Natural killer cell (primary cell): ENCODE results near the gene CALD1. TPM values are rescaled to one million over a fixed set of nuclear protein-coding genes. Genes with fewer than 3 reads are reported as not detected.

Experiments used
- ATAC-seq, 3 donors: fragments of 150-1000 bp in 2 of 3; fragments of 200-7000 bp in 1 of 3; cut with Tn5 transposase; 1 replicate in 1 of 3; 2 replicates in 2 of 3; pipeline ENCODE4 v1.10.0; 2021; ENCODE audit warnings: mild to moderate bottlenecking in 2 of 3, moderate library complexity in 2 of 3
- DNase-seq, 2 donors: peaks; one replicate each; pipeline versions ENCODE4 v3.0.0 to v3.0.0-alpha.2; 2013 to 2021; ENCODE audit warnings: mixed read lengths in 1 of 2
- H3K27ac ChIP-seq: one replicate; pipeline ENCODE4 v1.5.1; 2013; ENCODE audit warnings: mild to moderate bottlenecking, low read length
- H3K27me3 ChIP-seq: one replicate; pipeline ENCODE4 v1.6.1; 2013; ENCODE audit warnings: low read length; ENCODE audit not compliant: control insufficient read depth, insufficient read depth
- H3K36me3 ChIP-seq: one replicate; pipeline ENCODE4 v1.6.1; 2013; ENCODE audit warnings: low read length; ENCODE audit not compliant: control insufficient read depth, insufficient read depth
- H3K4me1 ChIP-seq: one replicate; pipeline ENCODE4 v1.6.1; 2013; ENCODE audit warnings: low read length; ENCODE audit not compliant: control insufficient read depth, insufficient read depth
- H3K4me3 ChIP-seq: one replicate; pipeline ENCODE4 v1.5.1; 2013; ENCODE audit warnings: low read length
- H3K9me3 ChIP-seq: one replicate; pipeline ENCODE4 v1.6.1; 2013; ENCODE audit warnings: low read length; ENCODE audit not compliant: control insufficient read depth, insufficient read depth
- H3K27ac Mint-ChIP-seq, 2 donors: one replicate each; pipeline ENCODE4 v1.8.0; 2022; ENCODE audit warnings: mild to moderate bottlenecking in 2 of 2, mixed read lengths in 2 of 2, moderate library complexity in 1 of 2
- H3K27me3 Mint-ChIP-seq, 2 donors: one replicate each; pipeline ENCODE4 v1.8.0; 2022; ENCODE audit warnings: low read depth in 2 of 2, mixed read lengths in 2 of 2
- H3K36me3 Mint-ChIP-seq: one replicate; pipeline ENCODE4 v1.8.0; 2022; ENCODE audit warnings: mixed read lengths
- H3K4me1 Mint-ChIP-seq, 2 donors: one replicate each; pipeline ENCODE4 v1.8.0; 2022; ENCODE audit warnings: mixed read lengths in 2 of 2
- H3K4me3 Mint-ChIP-seq: one replicate; pipeline ENCODE4 v1.8.0; 2022; ENCODE audit warnings: mild to moderate bottlenecking, moderate library complexity, mixed read lengths
- H3K9me3 Mint-ChIP-seq, 2 donors: one replicate each; pipeline ENCODE4 v1.8.0; 2022; ENCODE audit warnings: mixed read lengths in 2 of 2
- WGBS: methylation state at CpG from one replicate; pipeline ENCODE4 v1.1.7; 2013; ENCODE audit warnings: missing lambda C conversion rate; ENCODE audit not compliant: insufficient coverage; 5-methylcytosine and 5-hydroxymethylcytosine counted together
- intact Hi-C: fragments of 100-400 bp; cut with micrococcal nuclease; formaldehyde crosslinking; loops from one replicate; pipeline ENCODE4 v1.14.2; 2022
- total RNA-seq, 4 donors: library from RNA; stranded (reverse); fragments of 120-200 nt in 1 of 4; gene quantifications; one replicate each; pipeline versions ENCODE4 v1.2.3 to v1.2.4, GENCODE V29; 2013 to 2022
- TF ChIP-seq, protein P1 (sequence below): fragments of 200-600 bp; IDR thresholded peaks from one replicate; pipeline ENCODE4 v1.8.0; 2022; ENCODE audit warnings: antibody characterized with exemption

The CALD1 gene
- total RNA-seq, 3 donors from 2014 or later (not counting 1 experiment from before 2014, with no cell fraction given) = 0.14 to 2.5 (median 1.0) TPM

DNA sequence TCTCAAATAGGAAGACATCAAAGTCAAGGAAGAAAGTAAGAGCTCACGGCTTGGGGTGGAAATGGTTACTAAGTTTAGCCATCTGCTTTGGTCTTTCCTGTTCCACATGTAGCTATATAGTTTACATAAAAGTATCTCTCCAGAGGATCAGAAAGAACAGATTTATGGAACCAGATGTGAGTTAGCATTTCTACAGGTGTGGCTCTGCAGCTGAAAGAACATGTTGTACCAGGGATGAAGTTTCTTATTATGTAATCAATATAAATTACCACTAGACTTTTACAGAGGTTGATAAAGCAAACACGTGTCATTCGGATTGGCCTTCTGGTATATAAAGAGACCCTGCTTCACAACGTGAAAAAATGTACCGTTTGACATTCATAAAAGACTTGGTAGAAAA lies 19.9 kb downstream of the CALD1 start:
- no peak for ATAC-seq
- TF ChIP-seq, protein P1, sequence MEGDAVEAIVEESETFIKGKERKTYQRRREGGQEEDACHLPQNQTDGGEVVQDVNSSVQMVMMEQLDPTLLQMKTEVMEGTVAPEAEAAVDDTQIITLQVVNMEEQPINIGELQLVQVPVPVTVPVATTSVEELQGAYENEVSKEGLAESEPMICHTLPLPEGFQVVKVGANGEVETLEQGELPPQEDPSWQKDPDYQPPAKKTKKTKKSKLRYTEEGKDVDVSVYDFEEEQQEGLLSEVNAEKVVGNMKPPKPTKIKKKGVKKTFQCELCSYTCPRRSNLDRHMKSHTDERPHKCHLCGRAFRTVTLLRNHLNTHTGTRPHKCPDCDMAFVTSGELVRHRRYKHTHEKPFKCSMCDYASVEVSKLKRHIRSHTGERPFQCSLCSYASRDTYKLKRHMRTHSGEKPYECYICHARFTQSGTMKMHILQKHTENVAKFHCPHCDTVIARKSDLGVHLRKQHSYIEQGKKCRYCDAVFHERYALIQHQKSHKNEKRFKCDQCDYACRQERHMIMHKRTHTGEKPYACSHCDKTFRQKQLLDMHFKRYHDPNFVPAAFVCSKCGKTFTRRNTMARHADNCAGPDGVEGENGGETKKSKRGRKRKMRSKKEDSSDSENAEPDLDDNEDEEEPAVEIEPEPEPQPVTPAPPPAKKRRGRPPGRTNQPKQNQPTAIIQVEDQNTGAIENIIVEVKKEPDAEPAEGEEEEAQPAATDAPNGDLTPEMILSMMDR = no peak
- Histone ChIP-seq H3K27ac (no peak overlapping the region), H3K27me3 (no peaks in the 10 kb centered on the region), H3K9me3 (peaks cover 3% of the 10 kb centered on the region), H3K36me3 (no peaks in the 10 kb centered on the region), H3K4me3 (no peak overlapping the region), H3K4me1 (no peaks in the 10 kb centered on the region)
- WGBS = 84% methylated on average over 4 of the region's 5 CpGs
- Mint-ChIP-seq H3K4me3 (no peak overlapping the region), H3K9me3 (no peaks in the 10 kb centered on the region), H3K27me3 (peaks cover 9 to 17% of the 10 kb centered on the region in 2 donors), H3K36me3 (no peaks in the 10 kb centered on the region), H3K4me1 (no peaks in the 10 kb centered on the region), H3K27ac (no peak overlapping the region)
- intact Hi-C loops = no loop called here
- no peak for DNase-seq

DNA sequence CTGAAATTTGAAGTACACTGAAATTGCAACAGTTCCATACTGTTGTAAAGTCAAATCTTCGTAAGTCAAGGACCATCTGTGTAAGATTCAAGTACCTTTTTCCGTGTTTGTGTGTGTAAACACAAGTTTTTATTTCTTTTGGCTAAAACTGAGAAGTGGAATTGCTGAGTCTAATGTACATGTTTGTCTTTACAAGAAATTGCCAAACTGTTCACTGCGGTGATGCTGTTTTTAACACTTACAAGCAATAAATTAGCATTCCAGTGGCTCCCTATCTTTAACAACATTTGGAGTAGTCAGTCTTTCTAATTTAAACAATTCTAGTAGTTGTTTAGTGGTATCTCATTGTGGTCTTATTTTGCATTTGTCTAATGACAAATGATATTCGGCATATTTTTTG lies 23.3 kb downstream of the CALD1 start:
- no peak overlapping the region for H3K4me3 ChIP-seq
- Mint-ChIP-seq H3K9me3 (no peaks in the 10 kb centered on the region), H3K27me3 (peaks cover 8 to 12% of the 10 kb centered on the region in 2 donors), H3K36me3 (no peaks in the 10 kb centered on the region), H3K4me1 (no peaks in the 10 kb centered on the region), H3K27ac (no peak overlapping the region), H3K4me3 (no peak overlapping the region)
- H3K4me1 ChIP-seq = no peaks in the 10 kb centered on the region
- ATAC-seq (no peak), DNase-seq (no peak)
- TF ChIP-seq, protein P1 = no peak
- intact Hi-C loops = no loop called here
- H3K27me3 ChIP-seq = no peaks in the 10 kb centered on the region
- no peak overlapping the region for H3K27ac ChIP-seq
- WGBS = 89% methylated on average over 3 of the region's 4 CpGs
- no peaks in the 10 kb centered on the region for H3K36me3 ChIP-seq
- peaks cover 3% of the 10 kb centered on the region for H3K9me3 ChIP-seq

DNA sequence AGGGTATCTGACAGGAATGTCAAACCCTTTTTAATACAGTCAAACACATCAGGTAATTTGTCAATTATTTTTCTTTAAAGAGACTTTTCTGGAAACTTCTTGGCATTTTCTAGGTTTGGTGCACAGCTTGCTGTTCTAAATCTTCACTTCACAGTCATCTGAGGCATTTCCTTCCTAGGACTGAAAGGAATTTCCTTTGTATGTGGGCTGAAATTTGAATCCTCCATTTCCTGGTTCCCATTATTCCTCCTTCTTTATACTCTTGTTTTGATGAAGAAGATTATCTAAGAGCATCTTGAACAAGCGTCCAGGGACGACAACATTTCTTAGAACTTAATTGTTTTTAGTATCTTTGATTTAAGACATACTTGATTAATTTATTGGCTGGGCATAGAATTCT lies 24.9 kb downstream of the CALD1 start:
- ATAC-seq (no peak), DNase-seq (no peak)
- Mint-ChIP-seq H3K4me3 (no peak overlapping the region), H3K27ac (no peak overlapping the region), H3K36me3 (no peaks in the 10 kb centered on the region), H3K27me3 (peaks cover 8 to 12% of the 10 kb centered on the region in 2 donors), H3K4me1 (no peaks in the 10 kb centered on the region), H3K9me3 (no peaks in the 10 kb centered on the region)
- intact Hi-C loops = no loop called here
- Histone ChIP-seq H3K27me3 (no peaks in the 10 kb centered on the region), H3K4me3 (no peak overlapping the region), H3K36me3 (no peaks in the 10 kb centered on the region), H3K27ac (no peak overlapping the region), H3K4me1 (no peaks in the 10 kb centered on the region), H3K9me3 (peaks cover 3% of the 10 kb centered on the region)
- TF ChIP-seq, protein P1 = no peak
- no CpG with 5 or more reads among the region's 2 CpGs for WGBS

DNA sequence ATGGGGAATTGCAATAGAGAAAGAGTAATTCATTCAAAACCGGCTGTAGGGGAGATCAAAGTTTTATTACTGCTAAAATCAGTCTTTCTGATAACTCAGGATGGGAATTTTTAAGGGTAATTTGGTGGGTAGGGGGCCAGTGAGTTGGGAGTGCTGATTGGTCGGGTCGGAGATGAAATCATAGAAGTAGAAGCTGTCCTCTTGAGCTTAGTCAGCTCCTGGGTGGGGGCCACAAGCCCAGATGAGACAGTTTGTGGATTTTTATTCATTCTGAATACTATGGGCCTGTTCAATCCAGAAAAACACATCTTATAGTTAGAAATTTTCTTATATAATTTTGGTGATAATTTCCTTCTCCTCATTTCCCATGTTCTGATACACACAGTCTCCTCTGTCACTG lies 25.4 kb downstream of the CALD1 start:
- DNase-seq (no peak), ATAC-seq (no peak)
- TF ChIP-seq, protein P1 = no peak
- H3K4me3 Mint-ChIP-seq = no peak overlapping the region
- 75% methylated on average over 3 of the region's 3 CpGs for WGBS
- intact Hi-C loops = no loop called here
- H3K9me3 Mint-ChIP-seq = no peaks in the 10 kb centered on the region
- H3K4me3 ChIP-seq = no peak overlapping the region
- H3K27me3 ChIP-seq = no peaks in the 10 kb centered on the region
- H3K4me1 ChIP-seq = no peaks in the 10 kb centered on the region
- H3K36me3 Mint-ChIP-seq = no peaks in the 10 kb centered on the region
- H3K36me3 ChIP-seq = no peaks in the 10 kb centered on the region
- H3K27me3 Mint-ChIP-seq = peaks cover 8 to 9% of the 10 kb centered on the region in 2 donors
- no peaks in the 10 kb centered on the region for H3K4me1 Mint-ChIP-seq
- H3K9me3 ChIP-seq = peaks cover 3% of the 10 kb centered on the region
- H3K27ac ChIP-seq = no peak overlapping the region
- no peak overlapping the region for H3K27ac Mint-ChIP-seq
